PC-9 (cell line): ENCODE measurements around the gene MOB3A.

Experiments used
- CTCF ChIP-seq: fragments of 200-600 bp; sonication (generic); conservative IDR thresholded peaks from 2 replicates; pipeline ENCODE4 v1.6.1; 2017; ENCODE audit warnings: mixed run types, antibody characterized with exemption, mild to moderate bottlenecking, moderate library complexity
- EZH2 ChIP-seq: fragments of 200-600 bp; sonication (generic); IDR thresholded peaks from 2 replicates; pipeline ENCODE4 v1.8.0; 2017; ENCODE audit warnings: antibody characterized with exemption, low read depth

- TF ChIP-seq CTCF, result no peak
- TF ChIP-seq EZH2, result no peak
These were observed 44.0 kb upstream of the MOB3A start for GRCh38 chr19:2140138-2140569.
